ENCODE measurements around the gene SMU1.

DNA sequence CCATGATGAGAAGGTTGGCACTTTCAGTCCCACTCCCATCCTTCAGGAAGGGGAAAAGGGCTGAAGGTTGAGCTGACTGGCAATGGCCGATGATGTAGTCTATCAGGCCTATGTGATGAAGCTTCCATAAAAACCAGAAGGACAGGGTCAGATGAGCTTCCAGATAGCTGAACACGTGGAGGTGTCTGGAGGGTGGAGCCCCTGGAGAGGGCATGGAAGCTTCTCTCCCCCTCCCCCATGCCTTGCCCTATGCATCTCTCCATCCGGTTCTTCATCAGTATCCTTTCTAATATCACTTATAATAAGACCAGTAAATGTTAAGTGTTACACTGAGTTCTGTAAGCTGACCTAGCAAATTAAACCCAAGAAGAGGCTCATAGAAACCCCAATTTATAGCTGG is 32.6 kb upstream of the SMU1 start:
- TF ChIP-seq, protein P1, sequence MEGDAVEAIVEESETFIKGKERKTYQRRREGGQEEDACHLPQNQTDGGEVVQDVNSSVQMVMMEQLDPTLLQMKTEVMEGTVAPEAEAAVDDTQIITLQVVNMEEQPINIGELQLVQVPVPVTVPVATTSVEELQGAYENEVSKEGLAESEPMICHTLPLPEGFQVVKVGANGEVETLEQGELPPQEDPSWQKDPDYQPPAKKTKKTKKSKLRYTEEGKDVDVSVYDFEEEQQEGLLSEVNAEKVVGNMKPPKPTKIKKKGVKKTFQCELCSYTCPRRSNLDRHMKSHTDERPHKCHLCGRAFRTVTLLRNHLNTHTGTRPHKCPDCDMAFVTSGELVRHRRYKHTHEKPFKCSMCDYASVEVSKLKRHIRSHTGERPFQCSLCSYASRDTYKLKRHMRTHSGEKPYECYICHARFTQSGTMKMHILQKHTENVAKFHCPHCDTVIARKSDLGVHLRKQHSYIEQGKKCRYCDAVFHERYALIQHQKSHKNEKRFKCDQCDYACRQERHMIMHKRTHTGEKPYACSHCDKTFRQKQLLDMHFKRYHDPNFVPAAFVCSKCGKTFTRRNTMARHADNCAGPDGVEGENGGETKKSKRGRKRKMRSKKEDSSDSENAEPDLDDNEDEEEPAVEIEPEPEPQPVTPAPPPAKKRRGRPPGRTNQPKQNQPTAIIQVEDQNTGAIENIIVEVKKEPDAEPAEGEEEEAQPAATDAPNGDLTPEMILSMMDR (conservative IDR thresholded peaks at IDR 0.05; ENCODE audit: low read length): no peak
- TF ChIP-seq EZH2phosphoT487 (IDR thresholded peaks at IDR 0.05; ENCODE audit: borderline replicate concordance): no peak
